HCT116 (cell line): Measurements from ENCODE around the gene MZT2B. TPM values are rescaled to one million over a fixed set of nuclear protein-coding genes. Genes with fewer than 3 reads are reported as not detected.
A peak's percentile ranks its signal among the peaks of the same experiment; 100 is the strongest.
"Not testable (repeated sequence)": the region's sequence is repeated elsewhere in the genome, so short reads cannot be mapped to it uniquely, and the experiment has no call there.

ENCODE experiments used
- ATAC-seq: fragments of 200-7000 bp; cut with Tn5 transposase; 2 replicates; pipeline ENCODE4 v1.9.1; 2020; ENCODE audit warnings: mild to moderate bottlenecking, moderate library complexity
- BruUV-seq: library from RNA; stranded (reverse); fragments of 400-500 nt; replicated peaks from 2 replicates; lab custom pipeline; 2021; lab: Mats Ljungman, UMichigan
- CTCF ChIA-PET: fragments of 300-600 bp; sonication (Branson Sonifier 250); formaldehyde crosslinking; loops from one replicate; lab custom pipeline; 2021; ENCODE audit warnings: antibody characterized with exemption; lab: Charles Lee
- POLR2A ChIA-PET: fragments of 300-600, 350-600 bp; sonication (Branson Sonifier 250); formaldehyde crosslinking; loops from one replicate; lab custom pipeline; 2021; ENCODE audit warnings: antibody characterized with exemption; lab: Charles Lee
- RAD21 ChIA-PET, 2 experiments: fragments of 300-600 bp; sonication (Branson Sonifier 250); formaldehyde crosslinking; loops; one replicate each; lab custom pipeline; 2023; ENCODE audit warnings: low total read pairs in 2 of 2; ENCODE audit not compliant: uncharacterized antibody in 2 of 2, unreplicated experiment in 2 of 2, low non-redundant PET in 1 of 2; lab: Charles Lee
- DNase-seq: peaks from one replicate; pipeline ENCODE4 v3.0.0-alpha.2; 2010; ENCODE audit warnings: low read depth, low spot score
- H2AFZ ChIP-seq: fragments of 200-600 bp; shearing (Covaris generic), sonication (generic); 2 replicates; pipeline ENCODE4 v1.6.1; 2017; ENCODE audit warnings: low read depth, mixed run types, mixed read lengths, antibody characterized with exemption, low read length; ENCODE audit not compliant: poor library complexity, severe bottlenecking
- H3K27ac ChIP-seq: 2 replicates; pipeline ENCODE4 v1.5.1; 2012; ENCODE audit warnings: low read depth, low read length
- H3K27me3 ChIP-seq: fragments of 200-600 bp; sonication (generic); 2 replicates; pipeline ENCODE4 v1.6.1; 2016; ENCODE audit warnings: mixed run types, low read length, mixed read lengths; ENCODE audit not compliant: insufficient read depth
- H3K36me3 ChIP-seq, 2 experiments: fragments of 200-500 bp in 1 of 2; fragments of 200-600 bp in 1 of 2; sonication (Bioruptor generic) in 1 of 2; sonication (generic) in 1 of 2; 2 replicates each; pipeline versions ENCODE4 v1.5.1 to v1.6.1; 2014 to 2016; ENCODE audit warnings: low read length in 2 of 2, inconsistent platforms in 1 of 2, mixed read lengths in 1 of 2, mixed run types in 1 of 2; ENCODE audit not compliant: insufficient read depth in 2 of 2, control insufficient read depth in 1 of 2
- H3K4me1 ChIP-seq, 2 experiments: fragments of 200-600 bp in 1 of 2; sonication (generic) in 1 of 2; 2 replicates each; pipeline versions ENCODE4 v1.5.1 to v1.6.1; 2012 to 2017; ENCODE audit warnings: low read length in 2 of 2, inconsistent platforms in 1 of 2, mild to moderate bottlenecking in 1 of 2, mixed read lengths in 1 of 2, mixed run types in 1 of 2, moderate library complexity in 1 of 2; ENCODE audit not compliant: insufficient read depth in 2 of 2, control insufficient read depth in 1 of 2
- H3K4me2 ChIP-seq: fragments of 200-600 bp; sonication (generic); 2 replicates; pipeline ENCODE4 v1.6.1; 2017; ENCODE audit warnings: mixed run types, low read length, mixed read lengths
- H3K4me3 ChIP-seq, 2 experiments: fragments of 200-600 bp in 1 of 2; sonication (generic) in 1 of 2; replicated peaks in 1 of 2; 2 replicates each; pipeline ENCODE4 v1.5.1; 2011 to 2016; ENCODE audit warnings: low read length in 2 of 2, control low read depth in 1 of 2, low read depth in 1 of 2, mild to moderate bottlenecking in 1 of 2, mixed read lengths in 1 of 2, mixed run types in 1 of 2
- H3K79me2 ChIP-seq: fragments of 200-600 bp; sonication (generic); 2 replicates; pipeline ENCODE4 v1.6.1; 2017; ENCODE audit warnings: mild to moderate bottlenecking, mixed run types, low read length, moderate library complexity, mixed read lengths; ENCODE audit not compliant: insufficient read depth
- H3K9ac ChIP-seq: fragments of 200-600 bp; sonication (generic); 2 replicates; pipeline ENCODE4 v1.6.1; 2016; ENCODE audit warnings: low read length, mixed read lengths
- H3K9me2 ChIP-seq: fragments of 200-600 bp; sonication (generic), shearing (Covaris generic); 2 replicates; pipeline ENCODE4 v1.6.1; 2017; ENCODE audit warnings: mixed run types, mild to moderate bottlenecking, moderate library complexity; ENCODE audit not compliant: insufficient read depth
- H3K9me3 ChIP-seq, 2 experiments: fragments of 200-500 bp in 1 of 2; fragments of 200-600 bp in 1 of 2; sonication (Bioruptor generic) in 1 of 2; sonication (generic) in 1 of 2; 2 replicates each; pipeline ENCODE4 v1.6.1; 2014 to 2017; ENCODE audit warnings: low read length in 2 of 2, mixed read lengths in 2 of 2, inconsistent platforms in 1 of 2, low read depth in 1 of 2, mild to moderate bottlenecking in 1 of 2, mixed run types in 1 of 2, moderate library complexity in 1 of 2; ENCODE audit not compliant: control insufficient read depth in 1 of 2, insufficient read depth in 1 of 2
- H4K20me1 ChIP-seq: fragments of 200-600 bp; sonication (generic), shearing (Covaris generic); 2 replicates; pipeline ENCODE4 v1.6.1; 2017; ENCODE audit warnings: mixed run types, mild to moderate bottlenecking, moderate library complexity; ENCODE audit not compliant: insufficient read depth
- intact Hi-C: fragments of 100-400 bp; cut with micrococcal nuclease; formaldehyde crosslinking; loops from 2 replicates; pipeline ENCODE4 v1.10.0; 2022
- total RNA-seq: library from RNA; stranded (reverse); gene quantifications from one replicate; pipeline ENCODE4 v1.2.1, GENCODE V29; 2021; ENCODE audit not compliant: unreplicated experiment

The MZT2B gene
- total RNA-seq, 1 experiment from 2014 or later = 334 TPM

GRCh38 chr2:130174866-130175265 is 7.2 kb upstream of the MZT2B start:
- H2AFZ ChIP-seq, ATAC-seq, POLR2A ChIA-PET, intact Hi-C loops, H3K4me3 ChIP-seq, H3K4me1 ChIP-seq, H3K9me3 ChIP-seq, H3K27ac ChIP-seq, H3K9ac ChIP-seq, H4K20me1 ChIP-seq, H3K9me2 ChIP-seq, DNase-seq, BruUV-seq, H3K4me2 ChIP-seq, H3K27me3 ChIP-seq, RAD21 ChIA-PET, CTCF ChIA-PET: not testable (repeated sequence)
- H3K36me3 ChIP-seq = peaks cover 8 to 20% of the 10 kb centered on the region in 2 experiments; a peak in 2 of 4 replicates
- peaks cover 66% of the 10 kb centered on the region for H3K79me2 ChIP-seq

- Histone ChIP-seq H3K27ac (peak overlapping the region; percentile 71), H3K4me2 (peak overlapping the region; percentile 78), H3K9ac (peak overlapping the region; percentile 98), H3K4me3 (peak overlapping the region; percentile 94 to 97), H3K79me2 (peaks cover 76% of the 10 kb centered on the region)
- ATAC-seq, H3K27me3 ChIP-seq, H2AFZ ChIP-seq, H3K4me1 ChIP-seq, DNase-seq, H3K9me2 ChIP-seq, RAD21 ChIA-PET, H4K20me1 ChIP-seq, H3K9me3 ChIP-seq, H3K36me3 ChIP-seq: not testable (repeated sequence)
- intact Hi-C loops = loop anchor here (1.0 to 5.0 kb wide), 2 partner anchors 62 to 152 kb away; no protein-coding TSS in a partner anchor
- TSS peak; percentile 62 for BruUV-seq
- ChIA-PET POLR2A (interaction anchor here (0.6 to 2.0 kb wide), 2 partner anchors 162 to 652 kb away, joined by 3 to 6 read pairs; partner anchors contain the start of gene IMP4), CTCF (interaction anchor here (0.8 to 1.0 kb wide), 4 partner anchors 10 to 152 kb away, joined by 3 read pairs; no protein-coding TSS in a partner anchor)
Measured at GRCh38 chr2:130180404-130181324, 1.4 kb upstream of the MZT2B start.
